Measurements from ENCODE around the gene CDHR1. TPM values are rescaled to one million over a fixed set of nuclear protein-coding genes. Genes with fewer than 3 reads are reported as not detected.

Gene CDHR1
- total RNA-seq, 1 experiment from 2014 or later: 5.0 TPM

- TF ChIP-seq ZNF671 (CRISPR knock-in tag; IDR thresholded peaks at IDR 0.05) (no peak), SP1 (CRISPR knock-in tag; conservative IDR thresholded peaks at IDR 0.05) (no peak), NFYB (CRISPR knock-in tag; conservative IDR thresholded peaks at IDR 0.05; ENCODE audit: low read depth) (no peak), NR3C1 (CRISPR knock-in tag; conservative IDR thresholded peaks at IDR 0.05; ENCODE audit: low read depth) (no peak), ETV6 (CRISPR knock-in tag; IDR thresholded peaks at IDR 0.05) (no peak), NFATC4 (CRISPR knock-in tag; IDR thresholded peaks at IDR 0.05) (no peak), E2F1 (CRISPR knock-in tag; IDR thresholded peaks at IDR 0.05) (no peak), RELA (CRISPR knock-in tag; IDR thresholded peaks at IDR 0.05; ENCODE audit: borderline replicate concordance) (no peak), TEAD4 (CRISPR knock-in tag; IDR thresholded peaks at IDR 0.05) (no peak)
Measured at GRCh38 chr10:84155521-84155920, 38.8 kb upstream of the CDHR1 start (continued).

GRCh38 chr10:84156009-84156408 lies 38.3 kb upstream of the CDHR1 start:
- DNase-seq (ENCODE audit: low spot score) (no peak), ATAC-seq (no peak)
- CTCF ChIA-PET: interaction anchor here (1.1 to 1.2 kb wide), 2 partner anchors 46 to 101 kb away, joined by 3 read pairs; no protein-coding TSS in a partner anchor
- Mint-ChIP-seq H3K27ac (no peak overlapping the region), H3K36me3 (peaks cover 30% of the 10 kb centered on the region), H3K27me3 (ENCODE audit: low read depth) (no peaks in the 10 kb centered on the region), H3K9me3 (no peaks in the 10 kb centered on the region), H3K4me1 (peaks cover 33% of the 10 kb centered on the region), H3K4me3 (no peak overlapping the region)
- POLR2A ChIA-PET: no interaction called here
- no peak for TF ChIP-seq HMGA2 (CRISPR knock-in tag; IDR thresholded peaks at IDR 0.05)
- TF ChIP-seq NFYB (CRISPR knock-in tag; conservative IDR thresholded peaks at IDR 0.05; ENCODE audit: low read depth): no peak
- TF ChIP-seq ZNF425 (CRISPR knock-in tag; conservative IDR thresholded peaks at IDR 0.05): no peak
- TF ChIP-seq ZBTB21 (CRISPR knock-in tag; IDR thresholded peaks at IDR 0.05; ENCODE audit: borderline replicate concordance): no peak
- TF ChIP-seq HMGXB4 (CRISPR knock-in tag; IDR thresholded peaks at IDR 0.05): no peak
- TF ChIP-seq E2F5 (CRISPR knock-in tag; IDR thresholded peaks at IDR 0.05): no peak
- no peak for TF ChIP-seq OVOL2 (CRISPR knock-in tag; IDR thresholded peaks at IDR 0.05; ENCODE audit: borderline replicate concordance)
- TF ChIP-seq AFF4 (CRISPR knock-in tag; IDR thresholded peaks at IDR 0.05; ENCODE audit: borderline replicate concordance): no peak
- TF ChIP-seq JUN (CRISPR knock-in tag; IDR thresholded peaks at IDR 0.05): no peak
- no peak for TF ChIP-seq GTF2I (CRISPR knock-in tag; conservative IDR thresholded peaks at IDR 0.05)
- TF ChIP-seq FOXP4 (CRISPR knock-in tag; IDR thresholded peaks at IDR 0.05): no peak
- no peak for TF ChIP-seq ATF1 (CRISPR knock-in tag; IDR thresholded peaks at IDR 0.05)
- no peak for TF ChIP-seq PREB (CRISPR knock-in tag; IDR thresholded peaks at IDR 0.05; ENCODE audit: borderline replicate concordance)
- no peak for TF ChIP-seq RELA (CRISPR knock-in tag; IDR thresholded peaks at IDR 0.05; ENCODE audit: borderline replicate concordance)

All from WTC11 (cell line).